HepG2 (cell line): Measurements from ENCODE around the gene NDRG2. TPM values are rescaled to one million over a fixed set of nuclear protein-coding genes. Genes with fewer than 3 reads are reported as not detected.

Experiments
- ARID2 ChIP-seq: sonication (generic); formaldehyde crosslinking; IDR thresholded peaks from 2 replicates; pipeline ENCODE4 v1.8.1; 2022; ENCODE audit warnings: mild to moderate bottlenecking, missing genetic modification reagents, borderline replicate concordance
- ATM ChIP-seq: fragments of 450-650 bp; IDR thresholded peaks from 2 replicates; pipeline ENCODE4 v1.7.1; 2017; ENCODE audit warnings: mild to moderate bottlenecking, borderline replicate concordance
- CEBPB ChIP-seq: IDR thresholded peaks from 2 replicates; pipeline ENCODE4 v1.6.1; 2011; ENCODE audit warnings: low read depth, low read length, improper control_type of control experiment, borderline replicate concordance
- HNRNPLL ChIP-seq: fragments of 200-400 bp; formaldehyde crosslinking; IDR thresholded peaks from 2 replicates; pipeline ENCODE4 v1.6.1; 2017; ENCODE audit warnings: mild to moderate bottlenecking, low read depth, low read length; ENCODE audit not compliant: poor library complexity, severe bottlenecking
- KDM6A ChIP-seq: IDR thresholded peaks from 2 replicates; pipeline ENCODE4 v1.6.1; 2016; ENCODE audit warnings: low read depth
- LBX2 ChIP-seq: sonication (generic); formaldehyde crosslinking; IDR thresholded peaks from 2 replicates; pipeline ENCODE4 v1.5.0; 2020; ENCODE audit warnings: missing genetic modification reagents, mild to moderate bottlenecking, borderline replicate concordance
- NR0B2 ChIP-seq: sonication (generic); formaldehyde crosslinking; IDR thresholded peaks from 2 replicates; pipeline ENCODE4 v1.4.0; 2020; ENCODE audit warnings: mild to moderate bottlenecking, missing genetic modification reagents
- PCBP2 ChIP-seq: fragments of 200-400 bp; formaldehyde crosslinking; optimal IDR thresholded peaks from 2 replicates; pipeline ENCODE3; 2018; ENCODE audit warnings: low read length, low read depth; ENCODE audit not compliant: poor library complexity, severe bottlenecking
- RAD21 ChIP-seq: fragments of 450-650 bp; formaldehyde crosslinking; IDR thresholded peaks from 2 replicates; pipeline ENCODE4 v1.5.0; 2020; ENCODE audit warnings: mild to moderate bottlenecking
- REST ChIP-seq, 2 experiments: IDR thresholded peaks; 2 replicates each; pipeline ENCODE4 v1.6.1; 2011 to 2012; ENCODE audit warnings: low read length in 2 of 2, borderline replicate concordance in 1 of 2, low read depth in 1 of 2, mild to moderate bottlenecking in 1 of 2, moderate library complexity in 1 of 2
- SP140L ChIP-seq: sonication (generic); formaldehyde crosslinking; IDR thresholded peaks from 2 replicates; pipeline ENCODE4 v1.4.0; 2020; ENCODE audit warnings: missing genetic modification reagents, borderline replicate concordance
- ZBTB10 ChIP-seq: sonication (generic); formaldehyde crosslinking; IDR thresholded peaks from 2 replicates; pipeline ENCODE4 v1.4.0; 2020; ENCODE audit warnings: missing genetic modification reagents, borderline replicate concordance
- ZNF577 ChIP-seq: sonication (generic); formaldehyde crosslinking; IDR thresholded peaks from 2 replicates; pipeline ENCODE4 v1.4.0; 2020; ENCODE audit warnings: mild to moderate bottlenecking, low read depth, missing genetic modification reagents, borderline replicate concordance
- ZNF652 ChIP-seq: IDR thresholded peaks from 2 replicates; pipeline ENCODE4 v1.6.1; 2016; ENCODE audit warnings: low read depth, borderline replicate concordance
- ZNF747 ChIP-seq: sonication (generic); formaldehyde crosslinking; IDR thresholded peaks from 2 replicates; pipeline ENCODE4 v1.8.1; 2023; ENCODE audit warnings: missing genetic modification reagents, mild to moderate bottlenecking, borderline replicate concordance
- polyA plus RNA-seq, 8 experiments: library from polyadenylated mRNA; depleted of rRNA in 3 of 8; stranded (reverse) in 7 of 8; unstranded in 1 of 8; fragments of >200 nt; fragmentation: Illumina TruSeq in 4 of 8; extraction: Trizol in 4 of 8; gene quantifications; 2 replicates each; pipeline versions ENCODE4 v1.2.1 to v1.2.3, GENCODE V29; 2011 to 2016; ENCODE audit warnings: low read depth in 4 of 8, missing spikeins in 1 of 8, mixed read lengths in 1 of 8; ENCODE audit not compliant: insufficient read depth in 1 of 8
- total RNA-seq, 5 experiments: library from RNA; depleted of rRNA; stranded (reverse); fragments of >200 nt; fragmentation: Illumina TruSeq; extraction: Trizol; gene quantifications; 2 replicates each; pipeline ENCODE4 v1.2.3, GENCODE V29; 2016; ENCODE audit warnings: low read depth in 1 of 5
- TF ChIP-seq, protein P1 (sequence below): sonication (generic); formaldehyde crosslinking; IDR thresholded peaks from 2 replicates; pipeline ENCODE4 v1.9.0; 2022; ENCODE audit warnings: low read depth, missing genetic modification reagents
- TF ChIP-seq, protein P2 (sequence below): sonication (generic); formaldehyde crosslinking; IDR thresholded peaks from 2 replicates; pipeline ENCODE4 v1.4.0; 2020; ENCODE audit warnings: missing genetic modification reagents, low read depth, mild to moderate bottlenecking, borderline replicate concordance

Gene NDRG2
- total and polyA plus RNA-seq, 2 of the 13 experiments (the other 11 are each of a cell fraction or from before 2014, with no cell fraction given) = 27.2 to 189 TPM

GRCh38 chr14:21024585-21025370, at the start of gene NDRG2 (continued):
- TF ChIP-seq ZNF747 (CRISPR knock-in tag) = 0 out of 2 replicates have a peak, but pooled peaks have one; percentile 85
- peak; percentile 58 for TF ChIP-seq RAD21
- no peak for TF ChIP-seq PCBP2
- TF ChIP-seq ZNF577 = no peak
- TF ChIP-seq NR0B2 = peak; percentile 83; the same call in 1 of the 2 replicates
- TF ChIP-seq CEBPB = no peak
- TF ChIP-seq REST (IDR thresholded peaks at IDR 0.05; ENCODE audit: borderline replicate concordance in 1 of 2, low read depth in 1 of 2, low read length in 2 of 2) = peak in 1 of 2 experiments; percentile 50; a peak in 1 of 4 replicates
- peak; percentile 60 for TF ChIP-seq HNRNPLL
- TF ChIP-seq, protein P1, sequence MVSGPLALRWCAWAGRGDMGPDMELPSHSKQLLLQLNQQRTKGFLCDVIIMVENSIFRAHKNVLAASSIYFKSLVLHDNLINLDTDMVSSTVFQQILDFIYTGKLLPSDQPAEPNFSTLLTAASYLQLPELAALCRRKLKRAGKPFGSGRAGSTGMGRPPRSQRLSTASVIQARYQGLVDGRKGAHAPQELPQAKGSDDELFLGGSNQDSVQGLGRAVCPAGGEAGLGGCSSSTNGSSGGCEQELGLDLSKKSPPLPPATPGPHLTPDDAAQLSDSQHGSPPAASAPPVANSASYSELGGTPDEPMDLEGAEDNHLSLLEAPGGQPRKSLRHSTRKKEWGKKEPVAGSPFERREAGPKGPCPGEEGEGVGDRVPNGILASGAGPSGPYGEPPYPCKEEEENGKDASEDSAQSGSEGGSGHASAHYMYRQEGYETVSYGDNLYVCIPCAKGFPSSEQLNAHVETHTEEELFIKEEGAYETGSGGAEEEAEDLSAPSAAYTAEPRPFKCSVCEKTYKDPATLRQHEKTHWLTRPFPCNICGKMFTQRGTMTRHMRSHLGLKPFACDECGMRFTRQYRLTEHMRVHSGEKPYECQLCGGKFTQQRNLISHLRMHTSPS (CRISPR knock-in tag) = no peak
- no peak for TF ChIP-seq SP140L
- TF ChIP-seq ARID2 (CRISPR knock-in tag) = peak; percentile 73; the same call in 1 of the 2 replicates
- TF ChIP-seq, protein P2, sequence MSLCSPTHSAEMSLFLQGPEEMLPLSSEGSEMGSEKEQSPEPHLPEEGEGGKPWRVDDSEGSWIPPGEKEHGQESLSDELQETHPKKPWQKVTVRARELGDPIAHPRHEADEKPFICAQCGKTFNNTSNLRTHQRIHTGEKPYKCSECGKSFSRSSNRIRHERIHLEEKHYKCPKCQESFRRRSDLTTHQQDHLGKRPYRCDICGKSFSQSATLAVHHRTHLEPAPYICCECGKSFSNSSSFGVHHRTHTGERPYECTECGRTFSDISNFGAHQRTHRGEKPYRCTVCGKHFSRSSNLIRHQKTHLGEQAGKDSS (CRISPR knock-in tag) = peak; percentile 70
- no peak; the same call in 1 of the 2 replicates for TF ChIP-seq LBX2
- peak; percentile 89 for TF ChIP-seq ZNF652
- TF ChIP-seq KDM6A (CRISPR knock-in tag) = no peak
- TF ChIP-seq ZBTB10 (CRISPR knock-in tag) = peak; percentile 35; the same call in 1 of the 2 replicates
- no peak for TF ChIP-seq ATM
